ENCODE results near the gene RAC2.
A peak's percentile ranks its signal among the peaks of the same experiment; 100 is the strongest.

The RAC2 gene

GRCh38 chr22:37244114-37244921 lies at the start of gene RAC2:
TSS of gene RAC2 (minus strand) at chr22:37244269. CDS start at chr22:37244148, 121 bp downstream.
- peak; percentile 73 to 86 for DNase-seq (ENCODE audit: low read depth in 1 of 2, low spot score in 1 of 2)

GRCh38 chr22:37293172-37293571 lies 49.1 kb upstream of the RAC2 start:
- DNase-seq (ENCODE audit: low read depth in 1 of 2, low spot score in 1 of 2), result no peak

- no peak for DNase-seq (ENCODE audit: low read depth in 1 of 2, low spot score in 1 of 2)
These were observed 48.6 kb upstream of the RAC2 start for GRCh38 chr22:37292641-37293040.

- no peak for DNase-seq (ENCODE audit: low read depth in 1 of 2, low spot score in 1 of 2)
These were observed 47.7 kb upstream of the RAC2 start for GRCh38 chr22:37291559-37292298.

- DNase-seq (ENCODE audit: low read depth in 1 of 2, low spot score in 1 of 2), result no peak
These were observed 46.7 kb upstream of the RAC2 start for GRCh38 chr22:37290737-37291136.

GRCh38 chr22:37289156-37289735 lies 45.2 kb upstream of the RAC2 start:
- DNase-seq (ENCODE audit: low read depth in 1 of 2, low spot score in 1 of 2), result no peak

- DNase-seq (ENCODE audit: low read depth in 1 of 2, low spot score in 1 of 2), result no peak
These were observed 44.5 kb upstream of the RAC2 start for GRCh38 chr22:37288521-37288920.

- no peak for DNase-seq (ENCODE audit: low read depth in 1 of 2, low spot score in 1 of 2)
These were observed 43.5 kb upstream of the RAC2 start for GRCh38 chr22:37287550-37287951.

GRCh38 chr22:37285937-37286336 lies 41.9 kb upstream of the RAC2 start:
- DNase-seq (ENCODE audit: low read depth in 1 of 2, low spot score in 1 of 2), result no peak

GRCh38 chr22:37284805-37285355 lies 40.8 kb upstream of the RAC2 start:
- DNase-seq (ENCODE audit: low read depth in 1 of 2, low spot score in 1 of 2), result no peak

- DNase-seq (ENCODE audit: low read depth in 1 of 2, low spot score in 1 of 2), result no peak
These were observed 40.2 kb upstream of the RAC2 start for GRCh38 chr22:37284126-37284804.

- no peak for DNase-seq (ENCODE audit: low read depth in 1 of 2, low spot score in 1 of 2)
These were observed 39.4 kb upstream of the RAC2 start for GRCh38 chr22:37283393-37283937.

- peak; percentile 40 to 51 for DNase-seq (ENCODE audit: low read depth in 1 of 2, low spot score in 1 of 2)
These were observed 38.3 kb upstream of the RAC2 start, which contains the start of gene CYTH4 for GRCh38 chr22:37282385-37282677. TSS of gene CYTH4 (plus strand) at chr22:37282508. CDS start at chr22:37282570, 62 bp downstream.

GRCh38 chr22:37281646-37282384 lies 37.7 kb upstream of the RAC2 start:
- no peak for DNase-seq (ENCODE audit: low read depth in 1 of 2, low spot score in 1 of 2)

- DNase-seq (ENCODE audit: low read depth in 1 of 2, low spot score in 1 of 2), result no peak
These were observed 37.1 kb upstream of the RAC2 start for GRCh38 chr22:37281195-37281594.

- no peak for DNase-seq (ENCODE audit: low read depth in 1 of 2, low spot score in 1 of 2)
These were observed 36.6 kb upstream of the RAC2 start for GRCh38 chr22:37280718-37281117.

GRCh38 chr22:37279331-37280181 lies 35.5 kb upstream of the RAC2 start:
- DNase-seq (ENCODE audit: low read depth in 1 of 2, low spot score in 1 of 2), result no peak

GRCh38 chr22:37278261-37278660 lies 34.2 kb upstream of the RAC2 start:
- no peak for DNase-seq (ENCODE audit: low read depth in 1 of 2, low spot score in 1 of 2)

- no peak for DNase-seq (ENCODE audit: low read depth in 1 of 2, low spot score in 1 of 2)
These were observed 33.3 kb upstream of the RAC2 start for GRCh38 chr22:37277384-37277783.

Measured in activated CD4-positive, alpha-beta T cell treated with anti-CD3 and anti-CD28 coated beads, Interleukin-2, amount 50 U/mL, for 24 hours (primary cell).